Measurements from ENCODE around the gene FBXL13. TPM values are rescaled to one million over a fixed set of nuclear protein-coding genes. Genes with fewer than 3 reads are reported as not detected.
"Not testable (repeated sequence)": the region's sequence is repeated elsewhere in the genome, so short reads cannot be mapped to it uniquely, and the experiment has no call there.

Gene FBXL13
- total and polyA plus RNA-seq, 2 experiments from 2014 or later, result 1.2 to 2.5 TPM

- H3K27ac ChIP-seq (ENCODE audit: low read depth); H3K36me3 Mint-ChIP-seq (ENCODE audit: low read depth); ATAC-seq; H4K20me1 ChIP-seq (replicated peaks; ENCODE audit: insufficient read depth); H2AFZ ChIP-seq; H3K4me3 ChIP-seq; H3K27me3 Mint-ChIP-seq (ENCODE audit: insufficient read depth, low read depth, poor library complexity); DNase-seq (ENCODE audit: low spot score); H3K4me3 Mint-ChIP-seq; H3K9me2 ChIP-seq (ENCODE audit: insufficient read depth); H3K9me3 Mint-ChIP-seq; H3K4me2 ChIP-seq; H3F3A ChIP-seq (replicated peaks; ENCODE audit: low read depth); H3K27me3 ChIP-seq (ENCODE audit: insufficient read depth); H3K27ac Mint-ChIP-seq; H3K36me3 ChIP-seq (ENCODE audit: insufficient read depth): not testable (repeated sequence)
- Histone ChIP-seq H3K4me1 (ENCODE audit: insufficient read depth) (peaks cover 20% of the 10 kb centered on the region), H3K79me2 (replicated peaks; ENCODE audit: insufficient read depth) (peaks cover 76% of the 10 kb centered on the region)
- peaks cover 29% of the 10 kb centered on the region for H3K4me1 Mint-ChIP-seq
These were observed 3.6 kb upstream of the FBXL13 start for GRCh38 chr7:103078226-103078625.

GRCh38 chr7:103077318-103077717 is 2.7 kb upstream of the FBXL13 start:
- H3K4me3 ChIP-seq, result no peak overlapping the region
- no peaks in the 10 kb centered on the region for H3K36me3 ChIP-seq (ENCODE audit: insufficient read depth)
- DNase-seq (ENCODE audit: low spot score), result no peak
- H3K79me2 ChIP-seq (replicated peaks; ENCODE audit: insufficient read depth), result peaks cover 68% of the 10 kb centered on the region
- H3K27ac ChIP-seq (ENCODE audit: low read depth), result no peak overlapping the region
- no peaks in the 10 kb centered on the region for H3K9me2 ChIP-seq (ENCODE audit: insufficient read depth)
- H3K27me3 ChIP-seq (ENCODE audit: insufficient read depth), result no peaks in the 10 kb centered on the region
- 0 out of 2 replicates have a peak, but pooled peaks cover 4% of the 10 kb centered on the region for H3F3A ChIP-seq (replicated peaks; ENCODE audit: low read depth)
- no peaks in the 10 kb centered on the region for H4K20me1 ChIP-seq (replicated peaks; ENCODE audit: insufficient read depth)
- H3K4me1 ChIP-seq (ENCODE audit: insufficient read depth), result peaks cover 14% of the 10 kb centered on the region
- Mint-ChIP-seq H3K9me3 (no peaks in the 10 kb centered on the region), H3K27ac (no peak overlapping the region), H3K36me3 (ENCODE audit: low read depth) (peaks cover 5% of the 10 kb centered on the region; the same call in 2 of the 3 replicates), H3K27me3 (ENCODE audit: insufficient read depth, low read depth, poor library complexity) (peaks cover 9% of the 10 kb centered on the region), H3K4me3 (no peak overlapping the region), H3K4me1 (peaks cover 23% of the 10 kb centered on the region)
- H3K4me2 ChIP-seq, result no peak overlapping the region
- H2AFZ ChIP-seq, result no peak overlapping the region
- ATAC-seq, result no peak
- TF ChIP-seq ZNF114 (CRISPR knock-in tag; IDR thresholded peaks at IDR 0.05) (no peak), EZH2 (IDR thresholded peaks at IDR 0.05; ENCODE audit: low read depth, unreplicated experiment) (no peak), CREB1 (CRISPR knock-in tag; IDR thresholded peaks at IDR 0.05; ENCODE audit: low read depth) (no peak), REST (IDR thresholded peaks at IDR 0.05; ENCODE audit: unreplicated experiment) (no peak), ZNF462 (CRISPR knock-in tag; IDR thresholded peaks at IDR 0.05) (no peak), JUNB (IDR thresholded peaks at IDR 0.05; ENCODE audit: unreplicated experiment) (no peak), NANOG (IDR thresholded peaks at IDR 0.05; ENCODE audit: borderline replicate concordance) (no peak), EZH2phosphoT487 (IDR thresholded peaks at IDR 0.05; ENCODE audit: unreplicated experiment) (no peak), ZNF331 (CRISPR knock-in tag; IDR thresholded peaks at IDR 0.05; ENCODE audit: low read depth) (no peak), POLR2AphosphoS5 (IDR thresholded peaks at IDR 0.05; ENCODE audit: low read depth) (no peak), STAT1 (IDR thresholded peaks at IDR 0.05; ENCODE audit: unreplicated experiment) (no peak), ETS1 (IDR thresholded peaks at IDR 0.05) (no peak)

Measured in GM23338 (cell line).